ENCODE measurements around the gene ITIH4. TPM values are rescaled to one million over a fixed set of nuclear protein-coding genes. Genes with fewer than 3 reads are reported as not detected.

Gene ITIH4
- total RNA-seq, 3 donors from 2014 or later: 1.9 to 6.0 (median 4.3) TPM

DNA sequence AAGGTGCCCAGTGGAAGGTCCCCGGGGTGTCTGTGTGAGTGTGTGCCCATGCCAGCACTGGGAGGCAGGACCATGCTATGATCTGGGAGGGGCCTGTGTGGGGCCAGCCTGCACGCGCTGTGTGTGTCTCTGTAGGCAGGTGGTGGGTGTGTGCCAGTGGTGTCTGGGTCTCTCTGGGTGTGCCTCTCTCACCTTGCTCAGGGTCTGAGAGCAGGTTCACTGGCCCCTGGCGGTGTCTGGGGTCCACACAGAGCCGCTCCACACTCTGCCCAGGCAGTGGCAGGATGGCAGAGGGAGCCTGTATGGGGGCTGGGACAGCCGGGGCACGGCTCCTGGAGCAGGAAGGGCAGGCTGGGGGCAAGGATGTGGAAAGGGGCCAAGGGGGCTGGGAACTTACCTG, 12.6 kb downstream of the ITIH4 start:
- TF ChIP-seq, protein P1, sequence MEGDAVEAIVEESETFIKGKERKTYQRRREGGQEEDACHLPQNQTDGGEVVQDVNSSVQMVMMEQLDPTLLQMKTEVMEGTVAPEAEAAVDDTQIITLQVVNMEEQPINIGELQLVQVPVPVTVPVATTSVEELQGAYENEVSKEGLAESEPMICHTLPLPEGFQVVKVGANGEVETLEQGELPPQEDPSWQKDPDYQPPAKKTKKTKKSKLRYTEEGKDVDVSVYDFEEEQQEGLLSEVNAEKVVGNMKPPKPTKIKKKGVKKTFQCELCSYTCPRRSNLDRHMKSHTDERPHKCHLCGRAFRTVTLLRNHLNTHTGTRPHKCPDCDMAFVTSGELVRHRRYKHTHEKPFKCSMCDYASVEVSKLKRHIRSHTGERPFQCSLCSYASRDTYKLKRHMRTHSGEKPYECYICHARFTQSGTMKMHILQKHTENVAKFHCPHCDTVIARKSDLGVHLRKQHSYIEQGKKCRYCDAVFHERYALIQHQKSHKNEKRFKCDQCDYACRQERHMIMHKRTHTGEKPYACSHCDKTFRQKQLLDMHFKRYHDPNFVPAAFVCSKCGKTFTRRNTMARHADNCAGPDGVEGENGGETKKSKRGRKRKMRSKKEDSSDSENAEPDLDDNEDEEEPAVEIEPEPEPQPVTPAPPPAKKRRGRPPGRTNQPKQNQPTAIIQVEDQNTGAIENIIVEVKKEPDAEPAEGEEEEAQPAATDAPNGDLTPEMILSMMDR (IDR thresholded peaks at IDR 0.05): no peak
- no peak for ATAC-seq

DNA sequence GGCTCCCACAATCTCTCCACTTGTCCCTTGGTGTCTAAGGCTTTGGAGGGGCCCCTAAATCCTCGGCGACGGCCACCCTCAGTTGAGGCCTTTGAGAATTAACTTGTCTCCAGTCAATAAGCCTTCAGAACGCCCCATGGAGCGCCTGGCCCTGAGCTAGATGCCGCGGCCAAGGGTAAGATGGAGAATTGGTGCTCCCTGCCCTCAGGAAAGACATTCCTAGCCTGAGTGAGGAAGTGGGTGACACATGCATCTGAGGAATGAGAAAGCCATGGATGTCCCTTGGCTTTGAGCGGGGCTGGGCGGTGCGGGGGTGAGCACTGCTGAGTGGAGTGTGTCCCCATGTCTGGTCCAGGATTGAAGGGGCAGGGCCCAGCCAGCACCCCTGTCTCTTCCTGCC, 13.3 kb downstream of the ITIH4 start:
- TF ChIP-seq, protein P1 (IDR thresholded peaks at IDR 0.05): no peak
- Histone ChIP-seq H3K9me3 (no peaks in the 10 kb centered on the region), H3K36me3 (ENCODE audit: low read depth) (no peaks in the 10 kb centered on the region), H3K4me3 (no peak overlapping the region), H3K4me1 (ENCODE audit: low read depth) (no peaks in the 10 kb centered on the region)
- ATAC-seq: no peak
- no peak for DNase-seq
- intact Hi-C loops (cut with DNase I, micrococcal nuclease): no loop called here

More for the DNA sequence above, 12.6 kb downstream of the ITIH4 start:
- H3K36me3 ChIP-seq (ENCODE audit: low read depth): no peaks in the 10 kb centered on the region
- DNase-seq: no peak
- intact Hi-C loops (cut with DNase I, micrococcal nuclease): no loop called here
- H3K9me3 ChIP-seq: no peaks in the 10 kb centered on the region
- H3K4me1 ChIP-seq (ENCODE audit: low read depth): no peaks in the 10 kb centered on the region
- H3K4me3 ChIP-seq: no peak overlapping the region

DNA sequence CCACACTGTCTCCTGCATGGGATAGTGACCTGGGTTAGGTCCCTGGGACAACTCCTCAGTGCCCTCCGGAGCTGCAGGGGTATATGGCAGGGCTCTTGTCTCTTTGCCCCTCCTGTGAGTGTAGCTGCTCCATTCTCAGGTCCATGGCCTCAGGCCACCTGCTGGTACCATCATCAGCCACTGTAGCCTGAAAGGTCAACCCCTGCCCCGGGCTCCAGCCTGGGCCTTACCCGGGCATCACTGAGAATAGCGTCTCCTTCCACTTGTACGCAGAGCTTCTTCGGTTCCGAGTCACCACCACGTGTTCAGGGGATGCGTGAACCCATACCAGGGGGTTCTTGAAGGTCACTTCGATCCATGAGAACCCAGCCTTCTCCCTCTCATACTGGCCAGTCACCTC, 13.8 kb downstream of the ITIH4 start:
- intact Hi-C loops (cut with DNase I, micrococcal nuclease): no loop called here
- Histone ChIP-seq H3K4me1 (ENCODE audit: low read depth) (no peaks in the 10 kb centered on the region), H3K4me3 (no peak overlapping the region), H3K36me3 (ENCODE audit: low read depth) (no peaks in the 10 kb centered on the region), H3K9me3 (no peaks in the 10 kb centered on the region)
- ATAC-seq (no peak), DNase-seq (no peak)
- TF ChIP-seq, protein P1 (IDR thresholded peaks at IDR 0.05): no peak

DNA sequence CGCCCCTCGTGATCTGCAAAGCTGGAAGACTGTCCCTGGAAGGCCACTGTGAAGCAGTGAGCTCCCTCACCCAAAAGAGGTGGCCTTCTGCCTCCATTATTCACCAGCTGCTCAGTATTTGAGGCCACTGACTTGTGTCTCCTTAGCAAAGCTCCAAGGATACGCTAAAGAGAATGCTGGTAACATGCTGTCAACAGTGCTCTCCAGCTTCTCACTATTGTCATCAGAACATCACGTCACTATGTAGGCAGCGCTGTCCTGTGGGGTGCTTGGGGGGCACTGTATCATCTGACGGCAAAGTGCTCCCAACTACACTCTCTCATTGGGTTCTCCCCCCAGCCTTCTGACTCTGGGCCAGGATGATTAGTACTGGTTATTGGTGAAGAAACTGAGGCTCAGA, 14.3 kb downstream of the ITIH4 start:
- Histone ChIP-seq H3K36me3 (ENCODE audit: low read depth) (no peaks in the 10 kb centered on the region), H3K4me3 (no peak overlapping the region), H3K9me3 (no peaks in the 10 kb centered on the region), H3K4me1 (ENCODE audit: low read depth) (no peaks in the 10 kb centered on the region)
- ATAC-seq (no peak), DNase-seq (no peak)
- intact Hi-C loops (cut with DNase I, micrococcal nuclease): no loop called here
- TF ChIP-seq, protein P1 (IDR thresholded peaks at IDR 0.05): no peak

DNA sequence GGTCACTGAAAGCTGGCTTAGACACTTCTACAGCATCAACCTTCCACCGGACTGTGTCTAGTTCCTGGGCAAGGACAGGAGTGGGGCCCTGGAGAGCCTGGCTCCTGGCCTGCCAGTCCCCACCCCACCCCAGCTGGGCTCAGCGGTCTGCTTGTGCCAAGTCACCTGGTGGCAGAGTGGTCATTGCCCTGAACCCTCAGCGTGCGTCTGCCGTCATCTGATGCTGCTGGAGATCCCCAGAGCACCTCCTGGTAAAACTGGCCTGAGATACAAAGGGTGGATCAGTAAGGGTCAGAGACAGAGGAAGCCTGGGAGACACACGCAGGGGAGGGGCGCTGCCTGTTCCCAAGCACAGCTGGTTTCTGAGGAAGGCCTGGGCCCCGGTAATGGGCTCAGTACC, 16.7 kb downstream of the ITIH4 start:
- H3K4me1 ChIP-seq (ENCODE audit: low read depth): no peaks in the 10 kb centered on the region
- ATAC-seq: no peak
- intact Hi-C loops (cut with DNase I, micrococcal nuclease): no loop called here

More for the DNA sequence above, 16.7 kb downstream of the ITIH4 start:
- TF ChIP-seq, protein P1 (IDR thresholded peaks at IDR 0.05): no peak
- Histone ChIP-seq H3K36me3 (ENCODE audit: low read depth) (no peaks in the 10 kb centered on the region), H3K9me3 (no peaks in the 10 kb centered on the region), H3K4me3 (no peak overlapping the region)
- no peak for DNase-seq

All from mucosa of descending colon (tissue), 3 donors.